Smooth muscle cell (in vitro differentiated cells): ENCODE measurements around the gene KIAA0232. TPM values are rescaled to one million over a fixed set of nuclear protein-coding genes. Genes with fewer than 3 reads are reported as not detected.

Experiments
- DNase-seq: peaks from one replicate; lab custom pipeline; 2025; ENCODE audit not compliant: unreplicated experiment; lab: John Stamatoyannopoulos, UW
- H2AFZ ChIP-seq: fragments of 200-600 bp; sonication (generic); 2 replicates; pipeline ENCODE4 v1.6.0; 2016; ENCODE audit warnings: antibody characterized with exemption, low read depth, mild to moderate bottlenecking
- H3F3A ChIP-seq: fragments of 200-600 bp; sonication (generic); 2 replicates; pipeline ENCODE4 v1.6.0; 2017; ENCODE audit warnings: antibody characterized with exemption, low read depth
- H3K27ac ChIP-seq: fragments of 200-600 bp; sonication (generic); 2 replicates; pipeline ENCODE4 v1.5.1; 2016; ENCODE audit warnings: low read depth, mild to moderate bottlenecking
- H3K27me3 ChIP-seq: fragments of 200-600 bp; sonication (generic); 2 replicates; pipeline ENCODE4 v1.6.1; 2016; ENCODE audit warnings: low read depth, mild to moderate bottlenecking
- H3K36me3 ChIP-seq: fragments of 200-600 bp; sonication (generic); 2 replicates; pipeline ENCODE4 v1.5.1; 2016; ENCODE audit warnings: low read depth
- H3K4me1 ChIP-seq: fragments of 200-600 bp; sonication (generic); 2 replicates; pipeline ENCODE4 v1.5.1; 2016; ENCODE audit warnings: low read depth
- H3K4me2 ChIP-seq: fragments of 200-600 bp; sonication (generic); 2 replicates; pipeline ENCODE4 v1.6.0; 2016; ENCODE audit warnings: mild to moderate bottlenecking
- H3K4me3 ChIP-seq: fragments of 200-600 bp; sonication (generic); 2 replicates; pipeline ENCODE4 v1.5.1; 2016; ENCODE audit warnings: mild to moderate bottlenecking
- H3K79me2 ChIP-seq: fragments of 200-600 bp; sonication (generic); 2 replicates; pipeline ENCODE4 v1.6.0; 2016; ENCODE audit warnings: low read depth, mild to moderate bottlenecking
- H3K9ac ChIP-seq: fragments of 200-600 bp; sonication (generic); 2 replicates; pipeline ENCODE4 v1.6.0; 2016; ENCODE audit warnings: low read depth
- H3K9me3 ChIP-seq: fragments of 200-600 bp; sonication (generic); replicated peaks from 2 replicates; pipeline ENCODE4 v1.5.1; 2016; ENCODE audit warnings: low read depth
- H4K20me1 ChIP-seq: fragments of 200-600 bp; sonication (generic); 2 replicates; pipeline ENCODE4 v1.6.0; 2016; ENCODE audit warnings: low read depth
- WGBS: methylation state at CpG from one replicate; pipeline ENCODE4 v1.1.7; 2016; ENCODE audit warnings: low lambda C conversion rate; 5-methylcytosine and 5-hydroxymethylcytosine counted together
- polyA plus RNA-seq: library from polyadenylated mRNA; unstranded; fragments of >200 nt; fragmentation: Nextera tagmentation; extraction: Ambion mirVana; gene quantifications from 2 replicates; pipeline ENCODE4 v1.2.1, GENCODE V29; 2016
- total RNA-seq: library from RNA; depleted of rRNA; stranded (reverse); fragments of >200 nt; gene quantifications from 2 replicates; pipeline ENCODE4 v1.2.3, GENCODE V29; 2014
- TF ChIP-seq, protein P1 (sequence below): fragments of 200-600 bp; sonication (generic); IDR thresholded peaks from 2 replicates; pipeline ENCODE4 v1.5.1; 2017; ENCODE audit warnings: borderline replicate concordance, mild to moderate bottlenecking, antibody characterized with exemption; ENCODE audit not compliant: insufficient read depth, poor library complexity, severe bottlenecking

KIAA0232 gene
- total and polyA plus RNA-seq, 2 experiments from 2014 or later = 8.4 to 16.6 TPM

- no peak for DNase-seq
- Histone ChIP-seq H3F3A (peaks cover 16% of the 10 kb centered on the region), H3K36me3 (peaks cover 25% of the 10 kb centered on the region), H2AFZ (no peak overlapping the region), H4K20me1 (peaks cover 61% of the 10 kb centered on the region), H3K4me2 (peak overlapping the region; percentile 44), H3K4me1 (no peaks in the 10 kb centered on the region), H3K27me3 (no peaks in the 10 kb centered on the region), H3K4me3 (no peak overlapping the region), H3K9me3 (no peaks in the 10 kb centered on the region), H3K27ac (peak overlapping the region; percentile 71), H3K79me2 (peaks cover 48% of the 10 kb centered on the region), H3K9ac (no peak overlapping the region)
- WGBS = 44% methylated on average over 11 of the region's 11 CpGs
- TF ChIP-seq, protein P1, sequence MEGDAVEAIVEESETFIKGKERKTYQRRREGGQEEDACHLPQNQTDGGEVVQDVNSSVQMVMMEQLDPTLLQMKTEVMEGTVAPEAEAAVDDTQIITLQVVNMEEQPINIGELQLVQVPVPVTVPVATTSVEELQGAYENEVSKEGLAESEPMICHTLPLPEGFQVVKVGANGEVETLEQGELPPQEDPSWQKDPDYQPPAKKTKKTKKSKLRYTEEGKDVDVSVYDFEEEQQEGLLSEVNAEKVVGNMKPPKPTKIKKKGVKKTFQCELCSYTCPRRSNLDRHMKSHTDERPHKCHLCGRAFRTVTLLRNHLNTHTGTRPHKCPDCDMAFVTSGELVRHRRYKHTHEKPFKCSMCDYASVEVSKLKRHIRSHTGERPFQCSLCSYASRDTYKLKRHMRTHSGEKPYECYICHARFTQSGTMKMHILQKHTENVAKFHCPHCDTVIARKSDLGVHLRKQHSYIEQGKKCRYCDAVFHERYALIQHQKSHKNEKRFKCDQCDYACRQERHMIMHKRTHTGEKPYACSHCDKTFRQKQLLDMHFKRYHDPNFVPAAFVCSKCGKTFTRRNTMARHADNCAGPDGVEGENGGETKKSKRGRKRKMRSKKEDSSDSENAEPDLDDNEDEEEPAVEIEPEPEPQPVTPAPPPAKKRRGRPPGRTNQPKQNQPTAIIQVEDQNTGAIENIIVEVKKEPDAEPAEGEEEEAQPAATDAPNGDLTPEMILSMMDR = no peak
These were observed 73.3 kb downstream of the KIAA0232 start for GRCh38 chr4:6855692-6856297.

- Histone ChIP-seq H2AFZ (no peak overlapping the region), H3K4me1 (no peaks in the 10 kb centered on the region), H3K9ac (no peak overlapping the region), H3F3A (peaks cover 16% of the 10 kb centered on the region), H3K9me3 (no peaks in the 10 kb centered on the region), H3K27ac (peak overlapping the region; percentile 71), H3K4me3 (no peak overlapping the region), H3K4me2 (peak overlapping the region; percentile 44), H3K27me3 (no peaks in the 10 kb centered on the region), H3K79me2 (peaks cover 42% of the 10 kb centered on the region), H4K20me1 (peaks cover 61% of the 10 kb centered on the region), H3K36me3 (peaks cover 29% of the 10 kb centered on the region)
- no peak for DNase-seq
- TF ChIP-seq, protein P1 = no peak
- 99% methylated on average over 2 of the region's 2 CpGs for WGBS
These were observed 73.9 kb downstream of the KIAA0232 start for GRCh38 chr4:6856391-6856790.

- H3K27me3 ChIP-seq = no peaks in the 10 kb centered on the region
- peaks cover 16% of the 10 kb centered on the region for H3F3A ChIP-seq
- H4K20me1 ChIP-seq = peaks cover 55% of the 10 kb centered on the region
- DNase-seq = no peak
- H3K36me3 ChIP-seq = peaks cover 31% of the 10 kb centered on the region
- H3K79me2 ChIP-seq = peaks cover 37% of the 10 kb centered on the region
- no peak overlapping the region for H3K9ac ChIP-seq
- TF ChIP-seq, protein P1 = no peak
- no peak overlapping the region for H3K4me3 ChIP-seq
- no peaks in the 10 kb centered on the region for H3K4me1 ChIP-seq
- no peak overlapping the region for H3K27ac ChIP-seq
- H3K9me3 ChIP-seq = no peaks in the 10 kb centered on the region
- 97% methylated on average over 6 of the region's 6 CpGs for WGBS
- H3K4me2 ChIP-seq = no peak overlapping the region
- no peak overlapping the region for H2AFZ ChIP-seq
These were observed 74.7 kb downstream of the KIAA0232 start for GRCh38 chr4:6857009-6857882.
